OCI-LY1 (cell line): Measurements from ENCODE around the gene N4BP3.

Experiments
- EZH2 ChIP-seq: fragments of 200-600 bp; sonication (generic), shearing (Covaris generic); IDR thresholded peaks from 2 replicates; pipeline ENCODE4 v1.8.0; 2017; ENCODE audit warnings: borderline replicate concordance, mixed run types, mild to moderate bottlenecking, antibody characterized with exemption, low read length, moderate library complexity, mixed read lengths
- TF ChIP-seq, protein P1 (sequence below): fragments of 200-600 bp; sonication (generic), shearing (Covaris generic); IDR thresholded peaks from 2 replicates; pipeline ENCODE4 v1.5.1; 2017; ENCODE audit warnings: mild to moderate bottlenecking, antibody characterized with exemption, low read length, moderate library complexity, mixed read lengths

DNA sequence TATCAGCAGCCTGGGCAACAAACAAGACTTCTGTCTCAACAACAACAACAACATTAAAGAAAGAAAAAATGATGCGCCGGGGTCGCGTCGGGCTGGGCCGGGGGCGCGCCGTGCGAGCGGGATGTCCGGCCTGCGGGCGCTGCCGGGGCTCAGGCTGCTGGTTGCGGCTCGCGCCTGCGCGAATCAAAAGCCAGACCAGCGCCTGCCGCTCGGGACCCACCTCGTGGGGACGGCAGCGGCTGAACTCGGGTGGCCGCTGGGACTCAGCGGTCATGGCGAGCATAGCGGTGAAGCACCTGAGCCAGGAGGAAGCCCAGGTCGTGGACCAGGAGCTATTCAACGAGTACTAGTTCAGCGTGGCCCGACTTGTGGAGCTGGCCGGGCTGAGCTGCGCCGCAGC is 52.2 kb downstream of the N4BP3 start:
- TF ChIP-seq, protein P1, sequence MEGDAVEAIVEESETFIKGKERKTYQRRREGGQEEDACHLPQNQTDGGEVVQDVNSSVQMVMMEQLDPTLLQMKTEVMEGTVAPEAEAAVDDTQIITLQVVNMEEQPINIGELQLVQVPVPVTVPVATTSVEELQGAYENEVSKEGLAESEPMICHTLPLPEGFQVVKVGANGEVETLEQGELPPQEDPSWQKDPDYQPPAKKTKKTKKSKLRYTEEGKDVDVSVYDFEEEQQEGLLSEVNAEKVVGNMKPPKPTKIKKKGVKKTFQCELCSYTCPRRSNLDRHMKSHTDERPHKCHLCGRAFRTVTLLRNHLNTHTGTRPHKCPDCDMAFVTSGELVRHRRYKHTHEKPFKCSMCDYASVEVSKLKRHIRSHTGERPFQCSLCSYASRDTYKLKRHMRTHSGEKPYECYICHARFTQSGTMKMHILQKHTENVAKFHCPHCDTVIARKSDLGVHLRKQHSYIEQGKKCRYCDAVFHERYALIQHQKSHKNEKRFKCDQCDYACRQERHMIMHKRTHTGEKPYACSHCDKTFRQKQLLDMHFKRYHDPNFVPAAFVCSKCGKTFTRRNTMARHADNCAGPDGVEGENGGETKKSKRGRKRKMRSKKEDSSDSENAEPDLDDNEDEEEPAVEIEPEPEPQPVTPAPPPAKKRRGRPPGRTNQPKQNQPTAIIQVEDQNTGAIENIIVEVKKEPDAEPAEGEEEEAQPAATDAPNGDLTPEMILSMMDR = no peak
- TF ChIP-seq EZH2 = no peak
